ENCODE results near the gene VPS37B.

The VPS37B gene

GRCh38 chr12:122927756-122928403, 32.0 kb upstream of the VPS37B start:
- Histone ChIP-seq H3F3A (ENCODE audit: insufficient read depth, low read length) (no peaks in the 10 kb centered on the region), H3K27ac (ENCODE audit: low read depth, low read length, poor library complexity, severe bottlenecking) (no peak overlapping the region), H3K79me2 (ENCODE audit: insufficient read depth, low read length) (no peaks in the 10 kb centered on the region), H3K4me3 (ENCODE audit: low read depth, low read length, poor library complexity, severe bottlenecking) (no peak overlapping the region), H3K36me3 (ENCODE audit: insufficient read depth, low read length) (no peaks in the 10 kb centered on the region), H2AFZ (ENCODE audit: low read length) (no peak overlapping the region), H3K4me2 (ENCODE audit: low read length) (no peak overlapping the region), H3K9me3 (ENCODE audit: low read length) (no peaks in the 10 kb centered on the region), H3K9ac (ENCODE audit: low read length) (no peak overlapping the region), H3K27me3 (ENCODE audit: insufficient read depth, low read length) (0 out of 2 replicates have a peak, but pooled peaks cover 4% of the 10 kb centered on the region), H3K9me2 (ENCODE audit: low read depth, low read length) (no peaks in the 10 kb centered on the region), H4K20me1 (ENCODE audit: insufficient read depth, low read length) (no peaks in the 10 kb centered on the region), H3K4me1 (ENCODE audit: insufficient read depth, low read length, severe bottlenecking) (no peaks in the 10 kb centered on the region)
- TF ChIP-seq CTCF (IDR thresholded peaks at IDR 0.05; ENCODE audit: low read length) (no peak), EZH2 (IDR thresholded peaks at IDR 0.05; ENCODE audit: borderline replicate concordance, low read length) (no peak)

GRCh38 chr12:122921917-122922316, 26.0 kb upstream of the VPS37B start:
- TF ChIP-seq EZH2 (IDR thresholded peaks at IDR 0.05; ENCODE audit: borderline replicate concordance, low read length), result no peak
- TF ChIP-seq CTCF (IDR thresholded peaks at IDR 0.05; ENCODE audit: low read length), result no peak
- Histone ChIP-seq H3K4me3 (ENCODE audit: low read depth, low read length, poor library complexity, severe bottlenecking) (no peak overlapping the region), H2AFZ (ENCODE audit: low read length) (no peak overlapping the region), H3K4me1 (ENCODE audit: insufficient read depth, low read length, severe bottlenecking) (no peaks in the 10 kb centered on the region), H3K27me3 (ENCODE audit: insufficient read depth, low read length) (0 out of 2 replicates have a peak, but pooled peaks cover 3% of the 10 kb centered on the region), H3F3A (ENCODE audit: insufficient read depth, low read length) (no peaks in the 10 kb centered on the region), H3K27ac (ENCODE audit: low read depth, low read length, poor library complexity, severe bottlenecking) (no peak overlapping the region), H3K9me2 (ENCODE audit: low read depth, low read length) (no peaks in the 10 kb centered on the region), H3K4me2 (ENCODE audit: low read length) (no peak overlapping the region), H4K20me1 (ENCODE audit: insufficient read depth, low read length) (no peaks in the 10 kb centered on the region), H3K79me2 (ENCODE audit: insufficient read depth, low read length) (no peaks in the 10 kb centered on the region), H3K9me3 (ENCODE audit: low read length) (no peaks in the 10 kb centered on the region), H3K9ac (ENCODE audit: low read length) (no peak overlapping the region), H3K36me3 (ENCODE audit: insufficient read depth, low read length) (no peaks in the 10 kb centered on the region)

GRCh38 chr12:122920687-122921086, 24.8 kb upstream of the VPS37B start:
- H3K9me3 ChIP-seq (ENCODE audit: low read length), result no peaks in the 10 kb centered on the region
- H2AFZ ChIP-seq (ENCODE audit: low read length), result no peak overlapping the region
- TF ChIP-seq CTCF (IDR thresholded peaks at IDR 0.05; ENCODE audit: low read length) (no peak), EZH2 (IDR thresholded peaks at IDR 0.05; ENCODE audit: borderline replicate concordance, low read length) (no peak)
- no peaks in the 10 kb centered on the region for H3K79me2 ChIP-seq (ENCODE audit: insufficient read depth, low read length)
- no peaks in the 10 kb centered on the region for H3K4me1 ChIP-seq (ENCODE audit: insufficient read depth, low read length, severe bottlenecking)
- H3K36me3 ChIP-seq (ENCODE audit: insufficient read depth, low read length), result no peaks in the 10 kb centered on the region
- no peaks in the 10 kb centered on the region for H4K20me1 ChIP-seq (ENCODE audit: insufficient read depth, low read length)
- no peak overlapping the region for H3K4me3 ChIP-seq (ENCODE audit: low read depth, low read length, poor library complexity, severe bottlenecking)
- no peak overlapping the region for H3K4me2 ChIP-seq (ENCODE audit: low read length)
- H3K9ac ChIP-seq (ENCODE audit: low read length), result no peak overlapping the region
- H3F3A ChIP-seq (ENCODE audit: insufficient read depth, low read length), result no peaks in the 10 kb centered on the region
- H3K27ac ChIP-seq (ENCODE audit: low read depth, low read length, poor library complexity, severe bottlenecking), result no peak overlapping the region
- H3K9me2 ChIP-seq (ENCODE audit: low read depth, low read length), result no peaks in the 10 kb centered on the region
- H3K27me3 ChIP-seq (ENCODE audit: insufficient read depth, low read length), result 0 out of 2 replicates have a peak, but pooled peaks cover 3% of the 10 kb centered on the region
